Gastrocnemius medialis (tissue), 4 donors: ENCODE data around the gene PYROXD2.

ENCODE experiments used
- POLR2A ChIP-seq, 2 donors: fragments of 450-650 bp; IDR thresholded peaks; one replicate each; pipeline ENCODE4 v1.6.1; 2017; ENCODE audit warnings: antibody characterized with exemption in 2 of 2, mild to moderate bottlenecking in 2 of 2, moderate library complexity in 2 of 2
- TF ChIP-seq, protein P1 (sequence below), 5 experiments: fragments of 450-650 bp in 3 of 5; fragments of 200-600 bp in 2 of 5; sonication (generic) in 2 of 5; IDR thresholded peaks in 4 of 5; conservative IDR thresholded peaks in 1 of 5; 1 replicate in 4 of 5; 2 replicates in 1 of 5; pipeline ENCODE4 v1.5.1; 2016 to 2019; ENCODE audit warnings: antibody characterized with exemption in 5 of 5, mild to moderate bottlenecking in 3 of 5, moderate library complexity in 3 of 5

- TF ChIP-seq POLR2A (IDR thresholded peaks at IDR 0.05) = no peak
- TF ChIP-seq, protein P1, sequence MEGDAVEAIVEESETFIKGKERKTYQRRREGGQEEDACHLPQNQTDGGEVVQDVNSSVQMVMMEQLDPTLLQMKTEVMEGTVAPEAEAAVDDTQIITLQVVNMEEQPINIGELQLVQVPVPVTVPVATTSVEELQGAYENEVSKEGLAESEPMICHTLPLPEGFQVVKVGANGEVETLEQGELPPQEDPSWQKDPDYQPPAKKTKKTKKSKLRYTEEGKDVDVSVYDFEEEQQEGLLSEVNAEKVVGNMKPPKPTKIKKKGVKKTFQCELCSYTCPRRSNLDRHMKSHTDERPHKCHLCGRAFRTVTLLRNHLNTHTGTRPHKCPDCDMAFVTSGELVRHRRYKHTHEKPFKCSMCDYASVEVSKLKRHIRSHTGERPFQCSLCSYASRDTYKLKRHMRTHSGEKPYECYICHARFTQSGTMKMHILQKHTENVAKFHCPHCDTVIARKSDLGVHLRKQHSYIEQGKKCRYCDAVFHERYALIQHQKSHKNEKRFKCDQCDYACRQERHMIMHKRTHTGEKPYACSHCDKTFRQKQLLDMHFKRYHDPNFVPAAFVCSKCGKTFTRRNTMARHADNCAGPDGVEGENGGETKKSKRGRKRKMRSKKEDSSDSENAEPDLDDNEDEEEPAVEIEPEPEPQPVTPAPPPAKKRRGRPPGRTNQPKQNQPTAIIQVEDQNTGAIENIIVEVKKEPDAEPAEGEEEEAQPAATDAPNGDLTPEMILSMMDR (IDR thresholded peaks at IDR 0.05 in 4 of 5, conservative IDR thresholded peaks at IDR 0.05 in 1 of 5) = no peak
These were observed 30.3 kb upstream of the PYROXD2 start for GRCh38 chr10:98445200-98445812.
